ENCODE results near the gene CAMSAP3. TPM values are rescaled to one million over a fixed set of nuclear protein-coding genes. Genes with fewer than 3 reads are reported as not detected.

The CAMSAP3 gene
- polyA plus RNA-seq, 1 of the 3 experiments (the other 2 are of a cell fraction) = 0.08 TPM

DNA sequence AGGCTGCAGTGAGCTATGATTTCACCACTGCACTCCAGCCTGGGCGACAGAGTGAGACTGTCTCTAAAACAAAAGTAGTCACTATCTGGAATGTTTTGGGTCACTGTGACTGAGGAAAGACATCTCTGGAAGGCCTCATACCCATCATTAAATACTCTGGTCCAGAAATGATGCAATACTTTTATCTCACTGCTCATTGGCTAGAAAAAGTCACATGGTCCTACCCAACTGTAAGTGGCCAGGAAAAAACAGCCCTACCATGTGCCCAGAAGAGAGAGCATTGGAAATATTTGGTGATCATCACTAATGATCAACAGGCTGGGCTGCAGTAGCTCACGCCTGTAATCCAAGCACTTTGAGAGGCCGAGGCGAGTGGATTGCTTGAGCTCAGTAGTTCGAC, 30.3 kb upstream of the CAMSAP3 start:
- ChIA-PET POLR2A (no interaction called here), CTCF (interaction anchor here (1.1 to 13.0 kb wide), 5 partner anchors 31 to 235 kb away, joined by 3 to 171 read pairs (median 3); partner anchors contain the start of genes CAMSAP3 and TRAPPC5)
- Histone ChIP-seq H3K4me1 (ENCODE audit: control insufficient read depth in 1 of 2, insufficient read depth in 2 of 2, low read depth in 1 of 2, low read length in 1 of 2) (no peaks in the 10 kb centered on the region), H3K9me2 (no peaks in the 10 kb centered on the region), H2AFZ (ENCODE audit: low read depth) (no peak overlapping the region), H3K27me3 (ENCODE audit: insufficient read depth) (no peaks in the 10 kb centered on the region), H3K79me2 (ENCODE audit: insufficient read depth) (no peaks in the 10 kb centered on the region), H3F3A (replicated peaks; ENCODE audit: insufficient read depth) (no peaks in the 10 kb centered on the region), H4K20me1 (ENCODE audit: insufficient read depth) (0 out of 2 replicates have a peak, but pooled peaks cover 3% of the 10 kb centered on the region), H3K36me3 (replicated peaks in 1 of 2; ENCODE audit: control insufficient read depth in 1 of 2, insufficient read depth in 2 of 2, low read length in 1 of 2) (peaks cover 7 to 9% of the 10 kb centered on the region in 2 experiments), H3K4me2 (no peak overlapping the region), H3K4me3 (ENCODE audit: low read depth in 2 of 2, low read length in 1 of 2) (no peak overlapping the region), H3K27ac (ENCODE audit: low read depth in 2 of 2, low read length in 1 of 2) (no peak overlapping the region), H3K9ac (no peak overlapping the region), H3K9me3 (no peaks in the 10 kb centered on the region)
- TF ChIP-seq MXI1 (IDR thresholded peaks at IDR 0.05; ENCODE audit: low read depth, low read length) (no peak), EZH2phosphoT487 (IDR thresholded peaks at IDR 0.05; ENCODE audit: borderline replicate concordance, low read depth) (no peak), SMC3 (IDR thresholded peaks at IDR 0.05; ENCODE audit: low read depth, low read length) (no peak), NRF1 (IDR thresholded peaks at IDR 0.05; ENCODE audit: low read depth, low read length) (no peak), TAF1 (IDR thresholded peaks at IDR 0.05; ENCODE audit: borderline replicate concordance, low read depth, low read length) (no peak), TCF12 (IDR thresholded peaks at IDR 0.05) (no peak), RFX5 (IDR thresholded peaks at IDR 0.05; ENCODE audit: low read length) (no peak), ELF1 (IDR thresholded peaks at IDR 0.05) (no peak), RCOR1 (IDR thresholded peaks at IDR 0.05; ENCODE audit: low read length) (no peak), RXRA (IDR thresholded peaks at IDR 0.05; ENCODE audit: borderline replicate concordance, low read depth) (no peak), RAD21 (IDR thresholded peaks at IDR 0.05; ENCODE audit: low read length) (no peak), POLR2AphosphoS5 (IDR thresholded peaks at IDR 0.05; ENCODE audit: low read depth, low read length) (no peak), FOXM1 (IDR thresholded peaks at IDR 0.05; ENCODE audit: low read depth) (no peak), TEAD4 (IDR thresholded peaks at IDR 0.05; ENCODE audit: borderline replicate concordance, insufficient read depth) (no peak), CHD2 (IDR thresholded peaks at IDR 0.05; ENCODE audit: low read length, partially characterized antibody) (no peak)
- TF ChIP-seq, protein P1, sequence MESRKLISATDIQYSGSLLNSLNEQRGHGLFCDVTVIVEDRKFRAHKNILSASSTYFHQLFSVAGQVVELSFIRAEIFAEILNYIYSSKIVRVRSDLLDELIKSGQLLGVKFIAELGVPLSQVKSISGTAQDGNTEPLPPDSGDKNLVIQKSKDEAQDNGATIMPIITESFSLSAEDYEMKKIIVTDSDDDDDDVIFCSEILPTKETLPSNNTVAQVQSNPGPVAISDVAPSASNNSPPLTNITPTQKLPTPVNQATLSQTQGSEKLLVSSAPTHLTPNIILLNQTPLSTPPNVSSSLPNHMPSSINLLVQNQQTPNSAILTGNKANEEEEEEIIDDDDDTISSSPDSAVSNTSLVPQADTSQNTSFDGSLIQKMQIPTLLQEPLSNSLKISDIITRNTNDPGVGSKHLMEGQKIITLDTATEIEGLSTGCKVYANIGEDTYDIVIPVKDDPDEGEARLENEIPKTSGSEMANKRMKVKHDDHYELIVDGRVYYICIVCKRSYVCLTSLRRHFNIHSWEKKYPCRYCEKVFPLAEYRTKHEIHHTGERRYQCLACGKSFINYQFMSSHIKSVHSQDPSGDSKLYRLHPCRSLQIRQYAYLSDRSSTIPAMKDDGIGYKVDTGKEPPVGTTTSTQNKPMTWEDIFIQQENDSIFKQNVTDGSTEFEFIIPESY (IDR thresholded peaks at IDR 0.05; ENCODE audit: borderline replicate concordance, low read depth) = no peak
- TF ChIP-seq, protein P2, sequence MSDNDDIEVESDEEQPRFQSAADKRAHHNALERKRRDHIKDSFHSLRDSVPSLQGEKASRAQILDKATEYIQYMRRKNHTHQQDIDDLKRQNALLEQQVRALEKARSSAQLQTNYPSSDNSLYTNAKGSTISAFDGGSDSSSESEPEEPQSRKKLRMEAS (IDR thresholded peaks at IDR 0.05; ENCODE audit: low read depth) = no peak
- TF ChIP-seq, protein P3, sequence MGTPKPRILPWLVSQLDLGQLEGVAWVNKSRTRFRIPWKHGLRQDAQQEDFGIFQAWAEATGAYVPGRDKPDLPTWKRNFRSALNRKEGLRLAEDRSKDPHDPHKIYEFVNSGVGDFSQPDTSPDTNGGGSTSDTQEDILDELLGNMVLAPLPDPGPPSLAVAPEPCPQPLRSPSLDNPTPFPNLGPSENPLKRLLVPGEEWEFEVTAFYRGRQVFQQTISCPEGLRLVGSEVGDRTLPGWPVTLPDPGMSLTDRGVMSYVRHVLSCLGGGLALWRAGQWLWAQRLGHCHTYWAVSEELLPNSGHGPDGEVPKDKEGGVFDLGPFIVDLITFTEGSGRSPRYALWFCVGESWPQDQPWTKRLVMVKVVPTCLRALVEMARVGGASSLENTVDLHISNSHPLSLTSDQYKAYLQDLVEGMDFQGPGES (IDR thresholded peaks at IDR 0.05; ENCODE audit: low read depth, low read length) = no peak
- TF ChIP-seq, protein P4, sequence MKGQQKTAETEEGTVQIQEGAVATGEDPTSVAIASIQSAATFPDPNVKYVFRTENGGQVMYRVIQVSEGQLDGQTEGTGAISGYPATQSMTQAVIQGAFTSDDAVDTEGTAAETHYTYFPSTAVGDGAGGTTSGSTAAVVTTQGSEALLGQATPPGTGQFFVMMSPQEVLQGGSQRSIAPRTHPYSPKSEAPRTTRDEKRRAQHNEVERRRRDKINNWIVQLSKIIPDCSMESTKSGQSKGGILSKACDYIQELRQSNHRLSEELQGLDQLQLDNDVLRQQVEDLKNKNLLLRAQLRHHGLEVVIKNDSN (IDR thresholded peaks at IDR 0.05; ENCODE audit: borderline replicate concordance, low read depth) = no peak; the same call in 1 of the 2 replicates
- WGBS (ENCODE audit: low lambda C conversion rate) = 88% methylated on average over 5 of the region's 5 CpGs
- DNase-seq = no peak

Data from SK-N-SH (cell line).